Nucleus accumbens (tissue), 56 donors: Measurements from ENCODE around the gene RPS3.

Experiments
- DNase-seq, 56 donors: peaks; one replicate each; lab custom pipeline; 2025; lab: John Stamatoyannopoulos, UW

RPS3 gene

GRCh38 chr11:75432911-75433321 is 33.6 kb downstream of the RPS3 start, which contains the start of gene KLHL35:
TSS of gene KLHL35 (minus strand) at chr11:75433203. CDS start at chr11:75430629, 2,574 bp downstream.
- DNase-seq = peak in 33 of 56 donors; percentile 8 to 72 (median 32)

- no peak for DNase-seq
These were observed 34.1 kb downstream of the RPS3 start for GRCh38 chr11:75433443-75433842.

- no peak for DNase-seq
These were observed 34.7 kb downstream of the RPS3 start for GRCh38 chr11:75434051-75434450.

- no peak for DNase-seq
These were observed 35.7 kb downstream of the RPS3 start for GRCh38 chr11:75434886-75435570.

- DNase-seq = no peak
These were observed 36.2 kb downstream of the RPS3 start for GRCh38 chr11:75435571-75435925.

GRCh38 chr11:75436806-75437205 is 37.5 kb downstream of the RPS3 start:
- no peak for DNase-seq

GRCh38 chr11:75437966-75438659 is 38.8 kb downstream of the RPS3 start:
- no peak for DNase-seq

GRCh38 chr11:75439026-75439425 is 39.7 kb downstream of the RPS3 start:
- no peak for DNase-seq

GRCh38 chr11:75439495-75440120 is 40.3 kb downstream of the RPS3 start:
- no peak for DNase-seq

- no peak for DNase-seq
These were observed 41.9 kb downstream of the RPS3 start for GRCh38 chr11:75440960-75441803.

- no peak for DNase-seq
These were observed 42.5 kb downstream of the RPS3 start for GRCh38 chr11:75441804-75442132.

- no peak for DNase-seq
These were observed 43.0 kb downstream of the RPS3 start for GRCh38 chr11:75442161-75442885.

GRCh38 chr11:75443043-75443442 is 43.7 kb downstream of the RPS3 start:
- DNase-seq = no peak

GRCh38 chr11:75445315-75445953 is 46.1 kb downstream of the RPS3 start:
- DNase-seq = peak in 45 of 56 donors; percentile 3 to 84 (median 46)

- DNase-seq = no peak
These were observed 48.1 kb downstream of the RPS3 start for GRCh38 chr11:75447415-75447814.

GRCh38 chr11:75449271-75449670 is 50.0 kb downstream of the RPS3 start:
- no peak for DNase-seq

GRCh38 chr11:75449776-75450175 is 50.5 kb downstream of the RPS3 start:
- DNase-seq = no peak

GRCh38 chr11:75450236-75450635 is 50.9 kb downstream of the RPS3 start:
- no peak for DNase-seq
